CD4-positive, alpha-beta memory T cell (primary cell): ENCODE results near the gene SPINK2. TPM values are rescaled to one million over a fixed set of nuclear protein-coding genes. Genes with fewer than 3 reads are reported as not detected.

Source experiments
- polyA plus RNA-seq, 2 donors: library from polyadenylated mRNA; unstranded; fragments of 300-500 nt; fragmentation: Illumina TruSeq; gene quantifications; one replicate each; pipeline ENCODE4 v1.2.3, GENCODE V29; 2021
- total RNA-seq, 2 experiments: library from RNA; stranded (reverse); gene quantifications; one replicate each; pipeline ENCODE4 v1.2.3, GENCODE V29; 2021

Gene SPINK2
- total and polyA plus RNA-seq, 4 experiments from 2014 or later = 3.2 to 7.6 (median 4.7) TPM

Other genes starting within 250 kb of the SPINK2 start
- 10 to 100 TPM; 16.9 to 19.3 TPM for gene HOPX, start 140.4 kb downstream of the SPINK2 start, total RNA-seq
- gene HOPX, start 140.4 kb downstream of the SPINK2 start, polyA plus RNA-seq = 100 to 1,000 TPM; 128 to 163 TPM
- gene REST, start 86.2 kb upstream of the SPINK2 start, total RNA-seq = 10 to 100 TPM; 77.3 to 79.2 TPM
- gene REST, start 86.2 kb upstream of the SPINK2 start, polyA plus RNA-seq = 100 to 1,000 TPM; 170 to 178 TPM
- gene NOA1, start 155.9 kb upstream of the SPINK2 start, total RNA-seq = 10 to 100 TPM; 20.1 to 20.4 TPM
- 10 to 100 TPM; 17.5 to 21.6 TPM for gene NOA1, start 155.9 kb upstream of the SPINK2 start, polyA plus RNA-seq
- 100 to 1,000 TPM; 127 to 136 TPM for gene POLR2B, start 157.2 kb upstream of the SPINK2 start, total RNA-seq
- gene POLR2B, start 157.2 kb upstream of the SPINK2 start, polyA plus RNA-seq = 10 to 100 TPM; 53.6 to 69.8 TPM